Cardiac fibroblast (primary cell): Measurements from ENCODE around the gene ADAM12.

Experiments used
- DNase-seq, 2 donors: peaks; one replicate each; pipeline versions ENCODE4 v3.0.0 to v3.0.0-alpha.2; 2010; ENCODE audit warnings: low read depth in 2 of 2
- H3K4me3 ChIP-seq, 2 donors: replicated peaks in 1 of 2; 1 replicate in 1 of 2; 2 replicates in 1 of 2; pipeline ENCODE4 v1.5.1; 2011; ENCODE audit warnings: low read depth in 2 of 2, low read length in 2 of 2, mild to moderate bottlenecking in 2 of 2, moderate library complexity in 1 of 2
- TF ChIP-seq, protein P1 (sequence below): IDR thresholded peaks from one replicate; pipeline ENCODE4 v1.5.1; 2011; ENCODE audit warnings: low read depth, mild to moderate bottlenecking, low read length, inconsistent platforms

Gene ADAM12, protein sequence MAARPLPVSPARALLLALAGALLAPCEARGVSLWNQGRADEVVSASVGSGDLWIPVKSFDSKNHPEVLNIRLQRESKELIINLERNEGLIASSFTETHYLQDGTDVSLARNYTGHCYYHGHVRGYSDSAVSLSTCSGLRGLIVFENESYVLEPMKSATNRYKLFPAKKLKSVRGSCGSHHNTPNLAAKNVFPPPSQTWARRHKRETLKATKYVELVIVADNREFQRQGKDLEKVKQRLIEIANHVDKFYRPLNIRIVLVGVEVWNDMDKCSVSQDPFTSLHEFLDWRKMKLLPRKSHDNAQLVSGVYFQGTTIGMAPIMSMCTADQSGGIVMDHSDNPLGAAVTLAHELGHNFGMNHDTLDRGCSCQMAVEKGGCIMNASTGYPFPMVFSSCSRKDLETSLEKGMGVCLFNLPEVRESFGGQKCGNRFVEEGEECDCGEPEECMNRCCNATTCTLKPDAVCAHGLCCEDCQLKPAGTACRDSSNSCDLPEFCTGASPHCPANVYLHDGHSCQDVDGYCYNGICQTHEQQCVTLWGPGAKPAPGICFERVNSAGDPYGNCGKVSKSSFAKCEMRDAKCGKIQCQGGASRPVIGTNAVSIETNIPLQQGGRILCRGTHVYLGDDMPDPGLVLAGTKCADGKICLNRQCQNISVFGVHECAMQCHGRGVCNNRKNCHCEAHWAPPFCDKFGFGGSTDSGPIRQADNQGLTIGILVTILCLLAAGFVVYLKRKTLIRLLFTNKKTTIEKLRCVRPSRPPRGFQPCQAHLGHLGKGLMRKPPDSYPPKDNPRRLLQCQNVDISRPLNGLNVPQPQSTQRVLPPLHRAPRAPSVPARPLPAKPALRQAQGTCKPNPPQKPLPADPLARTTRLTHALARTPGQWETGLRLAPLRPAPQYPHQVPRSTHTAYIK

GRCh38 chr10:126387931-126388911 is at the start of gene ADAM12:
Gene ADAM12, minus strand, starts transcription at chr10:126388477. Its CDS starts 332 bp downstream, at chr10:126388145.
- TF ChIP-seq, protein P1, sequence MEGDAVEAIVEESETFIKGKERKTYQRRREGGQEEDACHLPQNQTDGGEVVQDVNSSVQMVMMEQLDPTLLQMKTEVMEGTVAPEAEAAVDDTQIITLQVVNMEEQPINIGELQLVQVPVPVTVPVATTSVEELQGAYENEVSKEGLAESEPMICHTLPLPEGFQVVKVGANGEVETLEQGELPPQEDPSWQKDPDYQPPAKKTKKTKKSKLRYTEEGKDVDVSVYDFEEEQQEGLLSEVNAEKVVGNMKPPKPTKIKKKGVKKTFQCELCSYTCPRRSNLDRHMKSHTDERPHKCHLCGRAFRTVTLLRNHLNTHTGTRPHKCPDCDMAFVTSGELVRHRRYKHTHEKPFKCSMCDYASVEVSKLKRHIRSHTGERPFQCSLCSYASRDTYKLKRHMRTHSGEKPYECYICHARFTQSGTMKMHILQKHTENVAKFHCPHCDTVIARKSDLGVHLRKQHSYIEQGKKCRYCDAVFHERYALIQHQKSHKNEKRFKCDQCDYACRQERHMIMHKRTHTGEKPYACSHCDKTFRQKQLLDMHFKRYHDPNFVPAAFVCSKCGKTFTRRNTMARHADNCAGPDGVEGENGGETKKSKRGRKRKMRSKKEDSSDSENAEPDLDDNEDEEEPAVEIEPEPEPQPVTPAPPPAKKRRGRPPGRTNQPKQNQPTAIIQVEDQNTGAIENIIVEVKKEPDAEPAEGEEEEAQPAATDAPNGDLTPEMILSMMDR, result no peak
- H3K4me3 ChIP-seq, result peak within 1 kb of the TSS; percentile 57 to 58
- peak; percentile 76 to 77 for DNase-seq

- TF ChIP-seq, protein P1, result no peak
- no peak overlapping the region for H3K4me3 ChIP-seq
- DNase-seq, result no peak
Measured at GRCh38 chr10:126437635-126438406, 49.5 kb upstream of the ADAM12 start.

- TF ChIP-seq, protein P1, result no peak
- DNase-seq, result no peak
- H3K4me3 ChIP-seq, result no peak overlapping the region
Measured at GRCh38 chr10:126434235-126434634, 46.0 kb upstream of the ADAM12 start.

- TF ChIP-seq, protein P1, result no peak
- peak in 1 of 2 donors; percentile 19 for DNase-seq
Measured at GRCh38 chr10:126433351-126433750, 45.1 kb upstream of the ADAM12 start.

GRCh38 chr10:126432507-126432906 is 44.2 kb upstream of the ADAM12 start:
- TF ChIP-seq, protein P1, result no peak
- DNase-seq, result no peak
- H3K4me3 ChIP-seq, result no peak overlapping the region

More at GRCh38 chr10:126433351-126433750, 45.1 kb upstream of the ADAM12 start:
- no peak overlapping the region for H3K4me3 ChIP-seq
